ENCODE measurements around the gene NUP214. TPM values are rescaled to one million over a fixed set of nuclear protein-coding genes. Genes with fewer than 3 reads are reported as not detected.

Gene NUP214
- total RNA-seq, 2 donors from 2014 or later: 43.9 to 115 TPM

DNA sequence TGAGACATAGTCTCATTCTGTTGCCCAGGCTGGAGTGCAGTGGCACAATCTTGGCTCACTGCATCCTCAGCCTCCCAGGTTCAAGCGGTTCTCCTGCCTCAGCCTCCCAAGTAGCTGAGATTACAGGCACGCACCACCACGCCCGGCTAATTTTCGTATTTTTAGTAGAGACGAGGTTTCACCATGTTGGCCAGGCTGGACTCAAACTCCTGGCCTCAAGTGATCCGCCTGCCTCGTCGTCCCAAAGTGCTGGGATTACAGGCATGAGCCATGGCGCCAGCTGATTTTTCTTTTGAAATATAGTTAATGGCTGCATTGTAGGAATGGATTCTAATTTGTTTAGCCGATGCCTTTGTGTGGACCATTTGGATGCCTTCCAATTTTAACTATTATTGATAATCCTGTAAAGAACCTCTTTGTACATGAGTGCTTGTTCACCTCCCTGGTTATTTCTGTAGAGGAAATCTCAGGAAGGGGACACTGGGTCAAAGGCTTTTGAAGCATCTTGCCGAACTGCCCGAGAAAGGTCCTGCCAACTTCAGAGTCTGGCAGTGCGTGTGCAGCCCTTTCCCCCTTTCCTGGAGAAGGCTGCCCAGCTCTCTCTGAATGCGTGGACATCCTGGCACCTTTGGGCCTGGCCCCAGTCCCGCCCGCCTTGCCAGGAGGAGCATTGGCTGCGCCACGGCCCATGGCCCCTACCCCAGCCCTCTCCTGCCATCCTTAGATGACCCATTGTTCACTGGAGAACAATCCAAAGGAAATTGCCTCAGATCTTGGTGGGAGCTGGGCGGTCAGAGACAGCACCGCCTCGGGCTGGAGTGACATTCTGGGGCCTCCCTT, 8.9 kb upstream of the NUP214 start:
- Histone ChIP-seq H3K27me3 (replicated peaks; ENCODE audit: insufficient read depth) (no peaks in the 10 kb centered on the region), H3K9me3 (no peaks in the 10 kb centered on the region), H3K27ac (no peak overlapping the region), H3K4me3 (no peak overlapping the region), H3K4me1 (replicated peaks) (no peaks in the 10 kb centered on the region), H3K36me3 (no peaks in the 10 kb centered on the region)
- 87% methylated on average over 22 of the region's 22 CpGs for WGBS
- TF ChIP-seq POLR2AphosphoS5 (IDR thresholded peaks at IDR 0.05) (no peak), CTCF (IDR thresholded peaks at IDR 0.05) (no peak), POLR2A (IDR thresholded peaks at IDR 0.05) (no peak)
- DNase-seq (ENCODE audit: low spot score): no peak
- intact Hi-C loops (cut with DNase I): no loop called here

- Histone ChIP-seq H3K36me3 (no peaks in the 10 kb centered on the region), H3K9me3 (no peaks in the 10 kb centered on the region), H3K27ac (no peak overlapping the region), H3K27me3 (replicated peaks; ENCODE audit: insufficient read depth) (no peaks in the 10 kb centered on the region), H3K4me1 (replicated peaks) (no peaks in the 10 kb centered on the region), H3K4me3 (no peak overlapping the region)
- intact Hi-C loops (cut with DNase I): no loop called here
- no peak for DNase-seq (ENCODE audit: low spot score)
- WGBS: 88% methylated on average over 13 of the region's 13 CpGs
- TF ChIP-seq CTCF (IDR thresholded peaks at IDR 0.05): no peak
- TF ChIP-seq POLR2A (IDR thresholded peaks at IDR 0.05): no peak
- TF ChIP-seq POLR2AphosphoS5 (IDR thresholded peaks at IDR 0.05): no peak
Observed at GRCh38 chr9:131117121-131117761, 8.1 kb upstream of the NUP214 start.

- no peaks in the 10 kb centered on the region for H3K9me3 ChIP-seq
- 89% methylated on average over 4 of the region's 4 CpGs for WGBS
- TF ChIP-seq POLR2A (IDR thresholded peaks at IDR 0.05): no peak
- TF ChIP-seq POLR2AphosphoS5 (IDR thresholded peaks at IDR 0.05): no peak
- TF ChIP-seq CTCF (IDR thresholded peaks at IDR 0.05): no peak
- no peak overlapping the region for H3K27ac ChIP-seq
- no peaks in the 10 kb centered on the region for H3K27me3 ChIP-seq (replicated peaks; ENCODE audit: insufficient read depth)
- H3K4me3 ChIP-seq: no peak overlapping the region
- intact Hi-C loops (cut with DNase I): no loop called here
- no peaks in the 10 kb centered on the region for H3K4me1 ChIP-seq (replicated peaks)
- no peak for DNase-seq (ENCODE audit: low spot score)
- H3K36me3 ChIP-seq: no peaks in the 10 kb centered on the region
Observed at GRCh38 chr9:131117762-131118145, 7.6 kb upstream of the NUP214 start.

GRCh38 chr9:131119600-131119999, 5.8 kb upstream of the NUP214 start:
- H3K4me1 ChIP-seq (replicated peaks): no peaks in the 10 kb centered on the region
- TF ChIP-seq POLR2AphosphoS5 (IDR thresholded peaks at IDR 0.05) (no peak), CTCF (IDR thresholded peaks at IDR 0.05) (no peak), POLR2A (IDR thresholded peaks at IDR 0.05) (no peak)
- no peak for DNase-seq (ENCODE audit: low spot score)
- H3K27me3 ChIP-seq (replicated peaks; ENCODE audit: insufficient read depth): no peaks in the 10 kb centered on the region
- H3K9me3 ChIP-seq: no peaks in the 10 kb centered on the region
- 83% methylated on average over 8 of the region's 8 CpGs for WGBS
- no peak overlapping the region for H3K4me3 ChIP-seq
- H3K27ac ChIP-seq: no peak overlapping the region
- H3K36me3 ChIP-seq: no peaks in the 10 kb centered on the region
- intact Hi-C loops (cut with DNase I): no loop called here

Data from prostate gland (tissue), 2 donors.